Mesenteric fat pad (tissue), 1 donor: ENCODE results near the gene ALLC. TPM values are rescaled to one million over a fixed set of nuclear protein-coding genes. Genes with fewer than 3 reads are reported as not detected.
A peak's percentile ranks its signal among the peaks of the same experiment; 100 is the strongest.

Experiments
- DNase-seq: peaks from one replicate; pipeline ENCODE4 v3.0.0-alpha.2; 2020; ENCODE audit warnings: low spot score
- total RNA-seq: library from RNA; stranded (reverse); fragmentation: NEBNext Ultra II Directional; extraction: Animal tissue kit (Norgen Biotek cat#: 25700); gene quantifications from one replicate; pipeline ENCODE4 v1.2.1, GENCODE V29; 2021
- donor health status: DM: yes; HTN: yes; CAD: no.

The ALLC gene
- total RNA-seq, 1 donor from 2014 or later, result not detected

- DNase-seq, result peak; percentile 24
Observed at GRCh38 chr2:3626118-3626811, 31.7 kb upstream of the ALLC start.

GRCh38 chr2:3626812-3627499 lies 31.0 kb upstream of the ALLC start:
- peak; percentile 59 for DNase-seq

- DNase-seq, result peak; percentile 72
Observed at GRCh38 chr2:3627500-3628100, 30.4 kb upstream of the ALLC start.

- peak; percentile 69 for DNase-seq
Observed at GRCh38 chr2:3628241-3628679, 29.7 kb upstream of the ALLC start.

GRCh38 chr2:3628800-3629199 lies 29.2 kb upstream of the ALLC start:
- peak; percentile 51 for DNase-seq

- peak; percentile 35 for DNase-seq
Observed at GRCh38 chr2:3630631-3631030, 27.4 kb upstream of the ALLC start.

- DNase-seq, result peak; percentile 51
Observed at GRCh38 chr2:3631161-3631850, 26.7 kb upstream of the ALLC start.

GRCh38 chr2:3631851-3632659 lies 25.9 kb upstream of the ALLC start:
- peak; percentile 82 for DNase-seq

GRCh38 chr2:3633089-3633981 lies 24.7 kb upstream of the ALLC start:
- DNase-seq, result peak; percentile 65

- peak; percentile 57 for DNase-seq
Observed at GRCh38 chr2:3633982-3634595, 23.9 kb upstream of the ALLC start.

- DNase-seq, result peak; percentile 64
Observed at GRCh38 chr2:3634596-3635121, 23.3 kb upstream of the ALLC start.

GRCh38 chr2:3635171-3635974 lies 22.6 kb upstream of the ALLC start:
- peak; percentile 81 for DNase-seq

GRCh38 chr2:3635975-3636327 lies 22.0 kb upstream of the ALLC start:
- DNase-seq, result peak; percentile 37

- DNase-seq, result peak; percentile 33
Observed at GRCh38 chr2:3636586-3637310, 21.3 kb upstream of the ALLC start.

GRCh38 chr2:3637311-3637675 lies 20.7 kb upstream of the ALLC start:
- DNase-seq, result peak; percentile 35

GRCh38 chr2:3637692-3638455 lies 20.1 kb upstream of the ALLC start:
- peak; percentile 81 for DNase-seq

GRCh38 chr2:3638456-3638810 lies 19.6 kb upstream of the ALLC start:
- DNase-seq, result peak; percentile 37
